ENCODE measurements around the gene PSMD10.

The PSMD10 gene

GRCh38 chrX:108091264-108091877 lies at the start of gene PSMD10, which contains the start of gene ATG4A:
Gene PSMD10 (minus strand): TSS chrX:108091542. CDS start chrX:108091520, 22 bp downstream.
Gene ATG4A (plus strand): TSS chrX:108091778. CDS start chrX:108091827, 49 bp downstream.
- DNase-seq (ENCODE audit: low spot score): peak; percentile 90

- no peak for DNase-seq (ENCODE audit: low spot score)
These were observed 47.7 kb upstream of the PSMD10 start for GRCh38 chrX:108138814-108139702.

GRCh38 chrX:108134724-108135123 lies 43.4 kb upstream of the PSMD10 start:
- DNase-seq (ENCODE audit: low spot score): no peak

GRCh38 chrX:108132876-108133275 lies 41.5 kb upstream of the PSMD10 start:
- no peak for DNase-seq (ENCODE audit: low spot score)

- no peak for DNase-seq (ENCODE audit: low spot score)
These were observed 40.7 kb upstream of the PSMD10 start for GRCh38 chrX:108132034-108132433.

- no peak for DNase-seq (ENCODE audit: low spot score)
These were observed 40.1 kb upstream of the PSMD10 start for GRCh38 chrX:108131471-108131870.

- DNase-seq (ENCODE audit: low spot score): no peak
These were observed 39.5 kb upstream of the PSMD10 start for GRCh38 chrX:108130889-108131288.

GRCh38 chrX:108127152-108127551 lies 35.8 kb upstream of the PSMD10 start:
- DNase-seq (ENCODE audit: low spot score): no peak

GRCh38 chrX:108126661-108127060 lies 35.3 kb upstream of the PSMD10 start:
- no peak for DNase-seq (ENCODE audit: low spot score)

- DNase-seq (ENCODE audit: low spot score): no peak
These were observed 32.4 kb upstream of the PSMD10 start for GRCh38 chrX:108123591-108124366.

GRCh38 chrX:108122748-108123147 lies 31.4 kb upstream of the PSMD10 start:
- no peak for DNase-seq (ENCODE audit: low spot score)

GRCh38 chrX:108121291-108121690 lies 29.9 kb upstream of the PSMD10 start:
- DNase-seq (ENCODE audit: low spot score): no peak

GRCh38 chrX:108117988-108118387 lies 26.6 kb upstream of the PSMD10 start:
- DNase-seq (ENCODE audit: low spot score): no peak

GRCh38 chrX:108114541-108114940 lies 23.2 kb upstream of the PSMD10 start:
- DNase-seq (ENCODE audit: low spot score): no peak

- no peak for DNase-seq (ENCODE audit: low spot score)
These were observed 14.1 kb upstream of the PSMD10 start for GRCh38 chrX:108105473-108105872.

GRCh38 chrX:108097380-108097779 lies 6.0 kb upstream of the PSMD10 start:
- no peak for DNase-seq (ENCODE audit: low spot score)

GRCh38 chrX:108091878-108092291 lies 543 bp upstream of the PSMD10 start:
- peak; percentile 6 for DNase-seq (ENCODE audit: low spot score)

- no peak for DNase-seq (ENCODE audit: low spot score)
These were observed 665 bp downstream of the PSMD10 start for GRCh38 chrX:108090491-108091263.

- no peak for DNase-seq (ENCODE audit: low spot score)
These were observed 2.8 kb downstream of the PSMD10 start for GRCh38 chrX:108088511-108088910.

GRCh38 chrX:108087792-108088191 lies 3.5 kb downstream of the PSMD10 start:
- no peak for DNase-seq (ENCODE audit: low spot score)

GRCh38 chrX:108081110-108081509 lies 10.2 kb downstream of the PSMD10 start:
- no peak for DNase-seq (ENCODE audit: low spot score)

GRCh38 chrX:108072746-108073145 lies 18.6 kb downstream of the PSMD10 start:
- no peak for DNase-seq (ENCODE audit: low spot score)
